CD4-positive, alpha-beta T cell (primary cell): ENCODE measurements around the gene C17orf75. TPM values are rescaled to one million over a fixed set of nuclear protein-coding genes. Genes with fewer than 3 reads are reported as not detected.

Experiments used
- ATAC-seq: fragments of 200-7000 bp; cut with Tn5 transposase; one replicate; pipeline ENCODE4 v1.10.0; 2022; ENCODE audit warnings: mild to moderate bottlenecking; ENCODE audit not compliant: poor library complexity
- CTCF ChIA-PET: fragments of 350-600 bp; sonication (Branson Sonifier 250); formaldehyde crosslinking; loops from one replicate; lab custom pipeline; 2021; ENCODE audit warnings: antibody characterized with exemption, inconsistent platforms; lab: Charles Lee
- POLR2A ChIA-PET: fragments of 350-600 bp; sonication (Branson Sonifier 250); formaldehyde crosslinking; loops from one replicate; lab custom pipeline; 2021; ENCODE audit warnings: antibody characterized with exemption, inconsistent platforms; lab: Charles Lee
- DNase-seq, 14 experiments: peaks; one replicate each; pipeline ENCODE4 v3.0.0-alpha.2; 2013 to 2020; ENCODE audit warnings: mixed read lengths in 2 of 14
- H3K27ac ChIP-seq, 2 donors: one replicate each; pipeline versions ENCODE4 v1.5.1 to v1.7.0; 2013; ENCODE audit warnings: low read length in 2 of 2, low read depth in 1 of 2, mild to moderate bottlenecking in 1 of 2
- H3K27me3 ChIP-seq, 2 experiments: 1 replicate in 1 of 2; 2 replicates in 1 of 2; pipeline versions ENCODE4 v1.6.1 to v1.7.0; 2013; ENCODE audit warnings: low read length in 2 of 2, control low read depth in 1 of 2, mild to moderate bottlenecking in 1 of 2, moderate library complexity in 1 of 2; ENCODE audit not compliant: insufficient read depth in 2 of 2, control insufficient read depth in 1 of 2
- H3K36me3 ChIP-seq: one replicate; pipeline ENCODE4 v1.6.1; 2013; ENCODE audit warnings: low read length, control low read depth; ENCODE audit not compliant: insufficient read depth
- H3K4me1 ChIP-seq: one replicate; pipeline ENCODE4 v1.6.1; 2013; ENCODE audit warnings: low read length, control low read depth; ENCODE audit not compliant: insufficient read depth
- H3K4me3 ChIP-seq: one replicate; pipeline ENCODE4 v1.5.1; 2013; ENCODE audit warnings: mild to moderate bottlenecking, low read length, moderate library complexity
- H3K9me3 ChIP-seq, 2 experiments: 1 replicate in 1 of 2; 2 replicates in 1 of 2; pipeline versions ENCODE4 v1.6.1 to v1.7.0; 2013; ENCODE audit warnings: low read length in 2 of 2, mild to moderate bottlenecking in 2 of 2, control low read depth in 1 of 2, moderate library complexity in 1 of 2; ENCODE audit not compliant: control insufficient read depth in 1 of 2, insufficient read depth in 1 of 2
- H3K27ac Mint-ChIP-seq: one replicate; pipeline ENCODE4 v1.8.0; 2020; ENCODE audit warnings: mixed read lengths
- H3K27me3 Mint-ChIP-seq: one replicate; pipeline ENCODE4 v1.8.0; 2021; ENCODE audit warnings: mixed read lengths
- H3K36me3 Mint-ChIP-seq: one replicate; pipeline ENCODE4 v1.8.0; 2021; ENCODE audit warnings: low read depth, mixed read lengths
- H3K4me1 Mint-ChIP-seq: one replicate; pipeline ENCODE4 v1.8.0; 2021; ENCODE audit warnings: low read depth, mixed read lengths
- H3K4me3 Mint-ChIP-seq: one replicate; pipeline ENCODE4 v1.8.0; 2020; ENCODE audit warnings: mild to moderate bottlenecking, mixed read lengths
- H3K9me3 Mint-ChIP-seq: one replicate; pipeline ENCODE4 v1.8.0; 2020; ENCODE audit warnings: mixed read lengths
- intact Hi-C, 2 experiments: fragments of 100-400 bp; cut with DNase I in 1 of 2; cut with micrococcal nuclease in 1 of 2; formaldehyde crosslinking; loops; one replicate each; pipeline versions ENCODE4 v1.15.1 to v1.9.0; 2023 to 2025; cut with DNase I, micrococcal nuclease
- total RNA-seq, 174 experiments: library from RNA in 2 of 174; stranded (reverse) in 2 of 174; gene quantifications; one replicate each; pipeline ENCODE4 v1.2.3 and lab custom pipeline; 2021 to 2026
- TF ChIP-seq, protein P1 (sequence below): fragments of 200-600 bp; IDR thresholded peaks from one replicate; pipeline ENCODE4 v1.8.0; 2022; ENCODE audit warnings: antibody characterized with exemption, mild to moderate bottlenecking

C17orf75 gene
- total RNA-seq, 2 experiments from 2014 or later: 12.8 to 15.9 TPM

DNA sequence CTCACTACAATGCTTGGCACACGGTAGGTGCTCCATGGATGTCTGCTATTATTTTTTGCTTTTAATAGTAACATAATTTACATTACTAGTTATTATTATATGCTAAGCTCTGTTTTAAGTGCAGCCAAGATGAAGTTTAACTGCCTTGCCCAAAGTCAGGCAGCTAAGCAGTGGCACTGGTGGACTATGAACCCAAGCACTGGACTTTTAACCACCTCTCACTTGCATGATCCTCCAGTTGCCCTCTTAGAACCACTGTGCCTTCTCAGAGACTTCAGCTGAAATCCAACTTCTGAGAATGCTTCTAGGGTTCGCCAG lies 6.5 kb upstream of the C17orf75 start:
- Histone ChIP-seq H3K27me3 (no peaks in the 10 kb centered on the region), H3K27ac (no peak overlapping the region), H3K36me3 (peaks cover 12% of the 10 kb centered on the region), H3K9me3 (no peaks in the 10 kb centered on the region), H3K4me1 (peaks cover 28% of the 10 kb centered on the region), H3K4me3 (no peak overlapping the region)
- ATAC-seq: no peak
- DNase-seq: no peak
- Mint-ChIP-seq H3K36me3 (peaks cover 40% of the 10 kb centered on the region), H3K4me1 (peaks cover 31% of the 10 kb centered on the region), H3K4me3 (peak overlapping the region; percentile 82), H3K27me3 (no peaks in the 10 kb centered on the region), H3K27ac (peak overlapping the region; percentile 95), H3K9me3 (no peaks in the 10 kb centered on the region)
- intact Hi-C loops: loop anchor here in 1 of 2 experiments (10.0 kb wide), 1 partner anchor 344 kb away; the partner anchor contains the start of gene LRRC37B
- POLR2A ChIA-PET: no interaction called here
- TF ChIP-seq, protein P1, sequence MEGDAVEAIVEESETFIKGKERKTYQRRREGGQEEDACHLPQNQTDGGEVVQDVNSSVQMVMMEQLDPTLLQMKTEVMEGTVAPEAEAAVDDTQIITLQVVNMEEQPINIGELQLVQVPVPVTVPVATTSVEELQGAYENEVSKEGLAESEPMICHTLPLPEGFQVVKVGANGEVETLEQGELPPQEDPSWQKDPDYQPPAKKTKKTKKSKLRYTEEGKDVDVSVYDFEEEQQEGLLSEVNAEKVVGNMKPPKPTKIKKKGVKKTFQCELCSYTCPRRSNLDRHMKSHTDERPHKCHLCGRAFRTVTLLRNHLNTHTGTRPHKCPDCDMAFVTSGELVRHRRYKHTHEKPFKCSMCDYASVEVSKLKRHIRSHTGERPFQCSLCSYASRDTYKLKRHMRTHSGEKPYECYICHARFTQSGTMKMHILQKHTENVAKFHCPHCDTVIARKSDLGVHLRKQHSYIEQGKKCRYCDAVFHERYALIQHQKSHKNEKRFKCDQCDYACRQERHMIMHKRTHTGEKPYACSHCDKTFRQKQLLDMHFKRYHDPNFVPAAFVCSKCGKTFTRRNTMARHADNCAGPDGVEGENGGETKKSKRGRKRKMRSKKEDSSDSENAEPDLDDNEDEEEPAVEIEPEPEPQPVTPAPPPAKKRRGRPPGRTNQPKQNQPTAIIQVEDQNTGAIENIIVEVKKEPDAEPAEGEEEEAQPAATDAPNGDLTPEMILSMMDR: no peak
- CTCF ChIA-PET: interaction anchor here (2.0 kb wide), 1 partner anchor 96 kb away, joined by 6 read pairs; the partner anchor contains the start of gene PSMD11

DNA sequence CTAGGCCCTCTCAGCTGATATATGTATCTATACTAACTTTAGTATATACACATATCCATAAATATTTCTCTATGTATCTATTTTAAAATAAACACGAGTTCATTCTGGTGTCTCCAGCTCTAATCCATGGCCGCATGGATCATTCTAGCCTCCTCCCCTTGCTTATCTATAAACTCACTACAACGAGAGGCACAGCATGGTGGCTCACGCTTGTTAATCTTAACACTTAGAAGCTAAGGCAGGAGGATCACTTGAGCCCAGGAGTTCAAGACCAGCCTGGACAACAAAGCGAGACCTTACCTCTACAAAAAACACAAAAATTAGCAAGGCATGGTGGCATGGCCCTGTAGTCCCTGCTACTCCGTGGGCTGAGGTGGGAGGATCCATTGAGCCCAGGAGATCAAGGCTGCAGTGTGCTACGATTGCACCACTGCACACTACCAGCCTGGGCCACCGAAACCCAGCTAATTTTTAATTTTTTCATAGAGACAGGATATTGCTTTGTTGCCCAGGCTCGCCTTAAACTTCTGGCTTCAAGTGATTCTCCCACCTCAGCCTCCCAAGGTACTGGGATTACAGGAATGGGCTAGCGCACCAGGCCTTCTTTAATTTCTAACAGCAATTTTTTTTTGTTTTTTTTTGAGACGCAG lies 4.1 kb upstream of the C17orf75 start:
- no peak overlapping the region for H3K27ac Mint-ChIP-seq
- no peak for ATAC-seq
- no peak for DNase-seq
- Histone ChIP-seq H3K4me1 (peaks cover 24% of the 10 kb centered on the region), H3K9me3 (no peaks in the 10 kb centered on the region), H3K27ac (no peak overlapping the region), H3K36me3 (no peaks in the 10 kb centered on the region), H3K27me3 (no peaks in the 10 kb centered on the region), H3K4me3 (no peak overlapping the region)
- CTCF ChIA-PET: no interaction called here
- H3K4me1 Mint-ChIP-seq: peaks cover 33% of the 10 kb centered on the region
- no peaks in the 10 kb centered on the region for H3K27me3 Mint-ChIP-seq
- peaks cover 22% of the 10 kb centered on the region for H3K36me3 Mint-ChIP-seq
- intact Hi-C loops: loop anchor here in 1 of 2 experiments (10.0 kb wide), 1 partner anchor 341 kb away; the partner anchor contains the start of gene LRRC37B
- TF ChIP-seq, protein P1: no peak
- H3K9me3 Mint-ChIP-seq: no peaks in the 10 kb centered on the region
- H3K4me3 Mint-ChIP-seq: no peak overlapping the region
- POLR2A ChIA-PET: no interaction called here

DNA sequence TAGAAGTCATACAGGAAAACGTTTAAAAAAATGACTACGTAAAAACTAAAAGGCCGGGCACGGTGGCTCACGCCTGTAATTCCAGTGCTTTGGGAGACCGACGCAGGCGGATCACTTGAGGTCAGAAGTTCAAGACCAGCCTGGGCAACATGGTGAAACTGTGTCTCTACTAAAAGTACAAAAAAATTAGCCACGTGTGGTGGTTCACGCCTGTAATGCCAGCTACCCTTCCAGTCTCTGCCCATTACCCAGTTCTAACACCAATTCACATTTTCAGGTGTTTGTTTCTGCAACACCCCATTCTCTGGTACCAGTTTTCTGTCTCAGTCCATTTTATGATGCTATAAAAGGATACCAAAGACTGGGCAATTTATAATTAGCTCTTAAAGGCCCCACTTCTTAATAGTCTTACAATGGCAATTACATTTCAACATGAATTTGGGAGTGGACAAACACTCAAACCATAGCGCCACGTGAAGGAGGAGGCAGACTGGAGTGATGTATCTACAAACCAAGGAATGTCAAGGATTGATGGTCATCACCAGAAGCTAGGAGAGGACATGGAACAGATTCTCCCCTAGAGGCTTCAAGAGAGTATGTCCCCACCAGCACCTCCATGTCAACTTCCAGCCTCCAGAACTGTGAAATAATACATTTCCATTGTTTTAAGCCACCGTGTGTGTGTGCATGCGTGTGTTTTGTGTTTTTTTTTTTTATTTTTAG lies 791 bp upstream of the C17orf75 start:
- H3K27me3 Mint-ChIP-seq: no peaks in the 10 kb centered on the region
- H3K9me3 Mint-ChIP-seq: no peaks in the 10 kb centered on the region
- POLR2A ChIA-PET: interaction anchor here (3.7 kb wide), 1 partner anchor 8 kb away, joined by 33 read pairs; the partner anchor contains the start of gene ZNF207
- intact Hi-C loops: loop anchor here in 1 of 2 experiments (5.0 to 10.0 kb wide), 3 partner anchors 338 to 535 kb away; partner anchors contain the start of genes LRRC37B and MYO1D
- H3K36me3 Mint-ChIP-seq: peaks cover 28% of the 10 kb centered on the region
- H3K27ac ChIP-seq: peak overlapping the region; percentile 25 to 58
- no peaks in the 10 kb centered on the region for H3K27me3 ChIP-seq
- peak overlapping the region; percentile 99 for H3K4me3 Mint-ChIP-seq
- CTCF ChIA-PET: interaction anchor here (2.1 kb wide), 1 partner anchor 8 kb away, joined by 7 read pairs; the partner anchor contains the start of gene ZNF207
- peaks cover 28% of the 10 kb centered on the region for H3K4me1 Mint-ChIP-seq
- TF ChIP-seq, protein P1: no peak
- H3K27ac Mint-ChIP-seq: peak overlapping the region; percentile 91
- peaks cover 19% of the 10 kb centered on the region for H3K4me1 ChIP-seq
- H3K36me3 ChIP-seq: peaks cover 9% of the 10 kb centered on the region
- DNase-seq: no peak
- no peaks in the 10 kb centered on the region for H3K9me3 ChIP-seq
- no peak for ATAC-seq
- H3K4me3 ChIP-seq: no peak overlapping the region
